ENCODE results near the gene RPL22. TPM values are rescaled to one million over a fixed set of nuclear protein-coding genes. Genes with fewer than 3 reads are reported as not detected.
A peak's percentile ranks its signal among the peaks of the same experiment; 100 is the strongest.

RPL22 gene
- total RNA-seq, 1 donor from 2014 or later = 283 TPM

DNA sequence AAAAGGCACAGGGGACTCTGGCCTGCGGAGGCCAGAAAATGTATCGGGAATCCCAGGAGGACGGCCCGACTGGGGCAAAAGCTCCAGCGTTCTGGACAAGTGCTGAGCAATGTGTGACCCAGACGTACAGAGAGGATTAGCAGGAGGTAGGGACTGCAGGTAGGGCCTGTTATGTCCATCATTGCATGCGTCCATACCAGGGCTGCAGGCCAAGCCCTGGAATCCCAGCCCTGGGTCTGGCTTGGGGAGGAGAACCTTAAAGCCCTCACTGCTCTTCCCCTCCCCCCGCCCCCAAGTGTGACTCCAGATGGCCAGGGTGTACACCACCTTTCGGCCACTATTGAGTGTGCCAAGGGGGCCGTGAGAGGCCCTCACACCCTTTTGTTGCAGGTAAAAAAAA, 8.5 kb upstream of the RPL22 start:
- H3K4me3 Mint-ChIP-seq (ENCODE audit: unreplicated experiment) = no peak overlapping the region
- H3K27me3 ChIP-seq (ENCODE audit: insufficient read depth, low read length) = no peaks in the 10 kb centered on the region
- no peak for FAIRE-seq

DNA sequence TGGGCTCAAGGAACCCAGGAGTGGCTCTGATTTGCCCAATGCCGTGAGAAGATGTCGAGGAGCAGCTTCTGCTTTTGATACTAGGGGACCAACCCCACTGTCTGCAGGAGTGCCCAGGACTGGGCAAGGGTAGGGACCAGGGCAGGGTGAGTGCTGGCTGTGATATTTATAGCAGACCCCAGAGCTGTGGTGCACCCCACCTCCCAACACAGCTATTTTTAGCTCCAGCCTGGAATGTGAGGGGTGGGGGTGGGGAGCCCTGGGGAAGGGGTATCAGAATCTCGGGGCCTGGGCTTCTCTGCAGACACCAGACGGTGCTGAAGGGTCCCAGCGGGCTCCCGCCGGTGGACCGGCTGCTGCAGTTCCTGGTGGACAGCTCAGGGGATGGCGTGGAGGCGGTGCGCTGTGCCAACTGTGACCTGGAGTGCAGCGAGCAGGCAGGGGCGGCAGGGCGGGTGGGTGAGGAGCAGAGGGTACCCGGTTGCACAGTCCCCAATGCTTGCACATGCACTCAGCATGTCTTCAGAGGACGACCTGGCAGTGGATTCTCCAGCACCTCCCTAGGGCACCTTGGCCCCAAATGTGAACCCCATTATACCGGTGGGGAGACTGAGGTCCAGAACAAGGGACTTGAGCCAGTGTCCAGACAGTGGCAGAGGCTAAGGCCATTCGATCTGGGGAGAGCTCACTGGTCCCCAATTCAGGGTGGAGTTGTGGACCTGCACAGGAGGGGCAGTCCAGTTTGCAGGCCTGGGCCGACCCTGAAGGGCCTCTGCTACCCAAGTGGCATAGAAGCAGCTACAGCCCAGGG, 7.9 kb upstream of the RPL22 start:
- H2AFZ ChIP-seq (ENCODE audit: low read depth, low read length) = no peak overlapping the region
- no peaks in the 10 kb centered on the region for H3K9me3 Mint-ChIP-seq (ENCODE audit: unreplicated experiment)

More for the DNA sequence above, 8.5 kb upstream of the RPL22 start:
- Histone ChIP-seq H3K4me3 (ENCODE audit: insufficient read depth, low read depth, low read length) (no peak overlapping the region), H2AFZ (ENCODE audit: low read depth, low read length) (no peak overlapping the region), H4K20me1 (ENCODE audit: insufficient read depth, low read length) (peaks cover 24% of the 10 kb centered on the region), H3K9me3 (ENCODE audit: insufficient read depth, low read depth, low read length) (no peaks in the 10 kb centered on the region), H3K27ac (ENCODE audit: low read depth, low read length) (no peak overlapping the region), H3K4me2 (ENCODE audit: low read length) (no peak overlapping the region), H3K9ac (ENCODE audit: low read length) (no peak overlapping the region), H3K79me2 (ENCODE audit: insufficient read depth, low read length) (no peaks in the 10 kb centered on the region), H3K4me1 (ENCODE audit: insufficient read depth, low read length) (peaks cover 24% of the 10 kb centered on the region), H3K36me3 (ENCODE audit: insufficient read depth, low read length) (peaks cover 7% of the 10 kb centered on the region)
- no peak for DNase-seq (ENCODE audit: low read depth)
- H3K27ac Mint-ChIP-seq (ENCODE audit: unreplicated experiment) = no peak overlapping the region
- no peaks in the 10 kb centered on the region for H3K9me3 Mint-ChIP-seq (ENCODE audit: unreplicated experiment)
- H3K36me3 Mint-ChIP-seq (ENCODE audit: low read depth, unreplicated experiment) = peaks cover 8% of the 10 kb centered on the region
- H3K4me1 Mint-ChIP-seq (ENCODE audit: low read depth, unreplicated experiment) = peaks cover 3% of the 10 kb centered on the region
- H3K27me3 Mint-ChIP-seq (ENCODE audit: low read depth, unreplicated experiment) = peaks cover 1% of the 10 kb centered on the region
- TF ChIP-seq, protein P1, sequence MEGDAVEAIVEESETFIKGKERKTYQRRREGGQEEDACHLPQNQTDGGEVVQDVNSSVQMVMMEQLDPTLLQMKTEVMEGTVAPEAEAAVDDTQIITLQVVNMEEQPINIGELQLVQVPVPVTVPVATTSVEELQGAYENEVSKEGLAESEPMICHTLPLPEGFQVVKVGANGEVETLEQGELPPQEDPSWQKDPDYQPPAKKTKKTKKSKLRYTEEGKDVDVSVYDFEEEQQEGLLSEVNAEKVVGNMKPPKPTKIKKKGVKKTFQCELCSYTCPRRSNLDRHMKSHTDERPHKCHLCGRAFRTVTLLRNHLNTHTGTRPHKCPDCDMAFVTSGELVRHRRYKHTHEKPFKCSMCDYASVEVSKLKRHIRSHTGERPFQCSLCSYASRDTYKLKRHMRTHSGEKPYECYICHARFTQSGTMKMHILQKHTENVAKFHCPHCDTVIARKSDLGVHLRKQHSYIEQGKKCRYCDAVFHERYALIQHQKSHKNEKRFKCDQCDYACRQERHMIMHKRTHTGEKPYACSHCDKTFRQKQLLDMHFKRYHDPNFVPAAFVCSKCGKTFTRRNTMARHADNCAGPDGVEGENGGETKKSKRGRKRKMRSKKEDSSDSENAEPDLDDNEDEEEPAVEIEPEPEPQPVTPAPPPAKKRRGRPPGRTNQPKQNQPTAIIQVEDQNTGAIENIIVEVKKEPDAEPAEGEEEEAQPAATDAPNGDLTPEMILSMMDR (IDR thresholded peaks at IDR 0.05; ENCODE audit: insufficient read depth, low read depth, low read length) = no peak
- no peak for TF ChIP-seq EZH2 (IDR thresholded peaks at IDR 0.05; ENCODE audit: insufficient read depth, low read length)

DNA sequence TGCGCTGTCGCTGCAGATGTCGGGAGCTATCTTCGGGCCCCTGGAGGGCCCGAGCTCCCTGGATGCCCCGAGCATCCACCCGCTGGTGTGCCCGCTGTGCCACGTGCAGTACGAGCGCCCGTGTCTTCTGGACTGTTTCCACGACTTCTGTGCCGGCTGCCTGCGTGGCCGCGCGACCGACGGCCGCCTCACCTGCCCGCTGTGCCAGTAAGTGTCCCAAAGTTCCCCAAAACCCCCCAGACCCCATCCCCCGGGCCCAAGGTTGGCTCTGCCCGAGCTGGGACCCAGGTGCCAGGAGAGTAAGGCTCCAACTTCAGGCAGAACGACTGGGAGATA, 7.1 kb upstream of the RPL22 start:
- H4K20me1 ChIP-seq (ENCODE audit: insufficient read depth, low read length) = peaks cover 24% of the 10 kb centered on the region
- H3K36me3 Mint-ChIP-seq (ENCODE audit: low read depth, unreplicated experiment) = no peaks in the 10 kb centered on the region
- no peaks in the 10 kb centered on the region for H3K27me3 ChIP-seq (ENCODE audit: insufficient read depth, low read length)
- no peak for TF ChIP-seq EZH2 (IDR thresholded peaks at IDR 0.05; ENCODE audit: insufficient read depth, low read length)
- TF ChIP-seq, protein P1 (IDR thresholded peaks at IDR 0.05; ENCODE audit: insufficient read depth, low read depth, low read length) = no peak
- peaks cover 3% of the 10 kb centered on the region for H3K4me1 Mint-ChIP-seq (ENCODE audit: low read depth, unreplicated experiment)
- peak overlapping the region; percentile 90 for H2AFZ ChIP-seq (ENCODE audit: low read depth, low read length)
- H3K4me2 ChIP-seq (ENCODE audit: low read length) = peak overlapping the region; percentile 88
- H3K4me3 ChIP-seq (ENCODE audit: insufficient read depth, low read depth, low read length) = peak overlapping the region; percentile 65
- no peaks in the 10 kb centered on the region for H3K79me2 ChIP-seq (ENCODE audit: insufficient read depth, low read length)
- no peak overlapping the region for H3K27ac ChIP-seq (ENCODE audit: low read depth, low read length)
- peak overlapping the region; percentile 69 for H3K9ac ChIP-seq (ENCODE audit: low read length)
- FAIRE-seq (no peak), DNase-seq (ENCODE audit: low read depth) (no peak)
- H3K9me3 Mint-ChIP-seq (ENCODE audit: unreplicated experiment) = no peaks in the 10 kb centered on the region
- peaks cover 24% of the 10 kb centered on the region for H3K4me1 ChIP-seq (ENCODE audit: insufficient read depth, low read length)
- no peaks in the 10 kb centered on the region for H3K27me3 Mint-ChIP-seq (ENCODE audit: low read depth, unreplicated experiment)
- no peaks in the 10 kb centered on the region for H3K36me3 ChIP-seq (ENCODE audit: insufficient read depth, low read length)
- H3K9me3 ChIP-seq (ENCODE audit: insufficient read depth, low read depth, low read length) = no peaks in the 10 kb centered on the region
- no peak overlapping the region for H3K4me3 Mint-ChIP-seq (ENCODE audit: unreplicated experiment)
- H3K27ac Mint-ChIP-seq (ENCODE audit: unreplicated experiment) = no peak overlapping the region

More for the DNA sequence above, 7.9 kb upstream of the RPL22 start:
- no peak overlapping the region for H3K27ac Mint-ChIP-seq (ENCODE audit: unreplicated experiment)
- peaks cover 3% of the 10 kb centered on the region for H3K4me1 Mint-ChIP-seq (ENCODE audit: low read depth, unreplicated experiment)
- Histone ChIP-seq H3K4me1 (ENCODE audit: insufficient read depth, low read length) (peaks cover 24% of the 10 kb centered on the region), H3K9me3 (ENCODE audit: insufficient read depth, low read depth, low read length) (no peaks in the 10 kb centered on the region), H3K27me3 (ENCODE audit: insufficient read depth, low read length) (no peaks in the 10 kb centered on the region), H3K4me3 (ENCODE audit: insufficient read depth, low read depth, low read length) (peak overlapping the region; percentile 65), H3K9ac (ENCODE audit: low read length) (peak overlapping the region; percentile 69), H3K36me3 (ENCODE audit: insufficient read depth, low read length) (peaks cover 3% of the 10 kb centered on the region), H3K79me2 (ENCODE audit: insufficient read depth, low read length) (no peaks in the 10 kb centered on the region), H3K4me2 (ENCODE audit: low read length) (peak overlapping the region; percentile 88), H4K20me1 (ENCODE audit: insufficient read depth, low read length) (peaks cover 24% of the 10 kb centered on the region), H3K27ac (ENCODE audit: low read depth, low read length) (no peak overlapping the region)
- TF ChIP-seq EZH2 (IDR thresholded peaks at IDR 0.05; ENCODE audit: insufficient read depth, low read length) = no peak
- H3K4me3 Mint-ChIP-seq (ENCODE audit: unreplicated experiment) = no peak overlapping the region
- H3K36me3 Mint-ChIP-seq (ENCODE audit: low read depth, unreplicated experiment) = peaks cover 4% of the 10 kb centered on the region
- no peaks in the 10 kb centered on the region for H3K27me3 Mint-ChIP-seq (ENCODE audit: low read depth, unreplicated experiment)
- no peak for FAIRE-seq
- no peak for DNase-seq (ENCODE audit: low read depth)
